ENCODE results near the gene CDH15. TPM values are rescaled to one million over a fixed set of nuclear protein-coding genes. Genes with fewer than 3 reads are reported as not detected.

Gene CDH15
- total RNA-seq, 1 experiment from 2014 or later: 3.8 TPM

- H3K4me2 ChIP-seq (ENCODE audit: low read length): no peak overlapping the region
- intact Hi-C loops (cut with micrococcal nuclease): no loop called here
- no peak overlapping the region for H3K27ac ChIP-seq (ENCODE audit: low read depth, low read length)
- no peak overlapping the region for H2AFZ ChIP-seq (ENCODE audit: low read depth, low read length, poor library complexity, severe bottlenecking)
- H3K79me2 ChIP-seq (ENCODE audit: insufficient read depth, low read length): peaks cover 10% of the 10 kb centered on the region
- H3K9ac ChIP-seq (ENCODE audit: low read length): no peak overlapping the region
- peaks cover 8 to 45% of the 10 kb centered on the region in 2 experiments for H3K36me3 ChIP-seq (ENCODE audit: control insufficient read depth in 1 of 2, insufficient read depth in 2 of 2, low read length in 2 of 2)
- DNase-seq (ENCODE audit: low read depth, low spot score): no peak
- no TSS peak for BruUV-seq (replicated peaks)
- no peak for ATAC-seq
- no peaks in the 10 kb centered on the region for H3K4me1 ChIP-seq (ENCODE audit: control insufficient read depth in 1 of 2, insufficient read depth in 2 of 2, low read length in 2 of 2)
- CTCF ChIA-PET: no interaction called here
- H3K4me3 ChIP-seq (replicated peaks in 1 of 2; ENCODE audit: low read depth in 1 of 2, low read length in 2 of 2): no peak overlapping the region
- H3K9me2 ChIP-seq (ENCODE audit: insufficient read depth): no peaks in the 10 kb centered on the region
- RAD21 ChIA-PET (ENCODE audit: low non-redundant PET in 1 of 2, low total read pairs in 2 of 2, uncharacterized antibody in 2 of 2, unreplicated experiment in 2 of 2): no interaction called here
- no peaks in the 10 kb centered on the region for H4K20me1 ChIP-seq (ENCODE audit: insufficient read depth)
- H3K27me3 ChIP-seq (ENCODE audit: insufficient read depth, low read length): no peaks in the 10 kb centered on the region
- TF ChIP-seq REST (IDR thresholded peaks at IDR 0.05; ENCODE audit: low read depth) (no peak), ATF3 (IDR thresholded peaks at IDR 0.05) (no peak), POLR2AphosphoS5 (IDR thresholded peaks at IDR 0.05; ENCODE audit: low read depth, low read length) (no peak), MAX (IDR thresholded peaks at IDR 0.05) (no peak), SRF (IDR thresholded peaks at IDR 0.05; ENCODE audit: low read depth) (no peak), POLR2A (IDR thresholded peaks at IDR 0.05; ENCODE audit: borderline replicate concordance, extremely low read depth, insufficient read depth, insufficient read length) (no peak), FOSL1 (IDR thresholded peaks at IDR 0.05; ENCODE audit: low read depth) (no peak), CBX3 (IDR thresholded peaks at IDR 0.05; ENCODE audit: low read depth) (no peak), ZNF274 (IDR thresholded peaks at IDR 0.05; ENCODE audit: low read depth, low read length) (no peak), CEBPB (IDR thresholded peaks at IDR 0.05; ENCODE audit: low read depth) (no peak), YY1 (IDR thresholded peaks at IDR 0.05; ENCODE audit: extremely low read depth, insufficient replicate concordance, low read depth, low read length) (no peak), ZFX (IDR thresholded peaks at IDR 0.05) (no peak), CTCF (IDR thresholded peaks at IDR 0.05 in 2 of 3, conservative IDR thresholded peaks at IDR 0.05 in 1 of 3; ENCODE audit: borderline replicate concordance in 1 of 3, insufficient read depth in 1 of 3, low read depth in 2 of 3, low read length in 2 of 3) (no peak), ZBTB33 (IDR thresholded peaks at IDR 0.05; ENCODE audit: extremely low read depth, insufficient replicate concordance, low read length) (no peak), SP1 (IDR thresholded peaks at IDR 0.05; ENCODE audit: low read depth) (no peak), EZH2phosphoT487 (IDR thresholded peaks at IDR 0.05; ENCODE audit: borderline replicate concordance) (no peak), ELF1 (IDR thresholded peaks at IDR 0.05; ENCODE audit: borderline replicate concordance, low read depth) (no peak), JUND (IDR thresholded peaks at IDR 0.05) (no peak), EGR1 (IDR thresholded peaks at IDR 0.05; ENCODE audit: low read depth) (no peak), EZH2 (IDR thresholded peaks at IDR 0.05) (no peak)
- POLR2A ChIA-PET: no interaction called here
- H3K9me3 ChIP-seq (ENCODE audit: control insufficient read depth in 1 of 2, insufficient read depth in 1 of 2, low read depth in 1 of 2, low read length in 2 of 2): peaks cover 20 to 21% of the 10 kb centered on the region in 2 experiments; a peak in 3 of 4 replicates
Observed at GRCh38 chr16:89129378-89129777, 42.2 kb upstream of the CDH15 start.

Data from HCT116 (cell line).